Loucy (cell line): Measurements from ENCODE around the gene RSU1.
A peak's percentile ranks its signal among the peaks of the same experiment; 100 is the strongest.

Experiments
- H2AFZ ChIP-seq: fragments of 200-600 bp; sonication (generic); 2 replicates; pipeline ENCODE4 v1.6.0; 2016; ENCODE audit warnings: antibody characterized with exemption, mild to moderate bottlenecking, low read length, moderate library complexity
- H3F3A ChIP-seq: fragments of 200-600 bp; 2 replicates; pipeline ENCODE4 v1.6.0; 2016; ENCODE audit warnings: antibody characterized with exemption, low read depth, mild to moderate bottlenecking
- H3K27me3 ChIP-seq: fragments of 200-600 bp; sonication (generic); 2 replicates; pipeline ENCODE4 v1.6.1; 2014; ENCODE audit warnings: low read length, mild to moderate bottlenecking; ENCODE audit not compliant: insufficient read depth, poor library complexity, severe bottlenecking
- H3K36me3 ChIP-seq: fragments of 200-600 bp; sonication (generic); 2 replicates; pipeline ENCODE4 v1.6.1; 2016; ENCODE audit warnings: low read length; ENCODE audit not compliant: insufficient read depth
- H3K4me1 ChIP-seq: fragments of 200-600 bp; sonication (generic); 2 replicates; pipeline ENCODE4 v1.5.1; 2014; ENCODE audit warnings: low read length, mild to moderate bottlenecking; ENCODE audit not compliant: insufficient read depth, poor library complexity, severe bottlenecking
- H3K4me2 ChIP-seq: fragments of 200-600 bp; sonication (generic); 2 replicates; pipeline ENCODE4 v1.6.0; 2014; ENCODE audit warnings: antibody characterized with exemption, low read length, low read depth, mild to moderate bottlenecking; ENCODE audit not compliant: poor library complexity, severe bottlenecking
- H3K4me3 ChIP-seq: fragments of 200-600 bp; sonication (generic); 2 replicates; pipeline ENCODE4 v1.5.1; 2014; ENCODE audit warnings: low read length, mild to moderate bottlenecking, mixed read lengths; ENCODE audit not compliant: poor library complexity, severe bottlenecking
- H3K79me2 ChIP-seq: fragments of 200-600 bp; sonication (generic); 2 replicates; pipeline ENCODE4 v1.6.1; 2014; ENCODE audit warnings: low read length; ENCODE audit not compliant: insufficient read depth
- H3K9ac ChIP-seq: fragments of 200-600 bp; sonication (generic); 2 replicates; pipeline ENCODE4 v1.6.0; 2014; ENCODE audit warnings: mild to moderate bottlenecking, low read depth, low read length, moderate library complexity; ENCODE audit not compliant: poor library complexity, severe bottlenecking
- H3K9me2 ChIP-seq: fragments of 200-600 bp; sonication (generic); replicated peaks from 2 replicates; pipeline ENCODE4 v1.6.1; 2016; ENCODE audit warnings: low read depth, low read length, mixed read lengths
- H3K9me3 ChIP-seq: fragments of 200-600 bp; sonication (generic); 2 replicates; pipeline ENCODE4 v1.6.1; 2014; ENCODE audit warnings: mild to moderate bottlenecking, antibody characterized with exemption, low read length, low read depth; ENCODE audit not compliant: insufficient read depth
- H4K20me1 ChIP-seq: fragments of 200-600 bp; sonication (generic); 2 replicates; pipeline ENCODE4 v1.6.0; 2014; ENCODE audit warnings: antibody characterized with exemption, low read length, mild to moderate bottlenecking; ENCODE audit not compliant: insufficient read depth, poor library complexity, severe bottlenecking
- CTCF ChIP-seq: fragments of 200-600 bp; sonication (generic); conservative IDR thresholded peaks from 2 replicates; pipeline ENCODE4 v1.5.1; 2014; ENCODE audit warnings: mild to moderate bottlenecking, antibody characterized with exemption, low read length
- EZH2phosphoT487 ChIP-seq: fragments of 200-600 bp; IDR thresholded peaks from 2 replicates; pipeline ENCODE4 v1.6.1; 2018; ENCODE audit warnings: antibody characterized with exemption, mild to moderate bottlenecking, moderate library complexity, borderline replicate concordance

The RSU1 gene

GRCh38 chr10:16817125-16818019 lies at the start of gene RSU1:
RSU1 (minus strand) TSS chr10:16817424; CDS start chr10:16817081, 343 bp downstream.
- H4K20me1 ChIP-seq, result no peaks in the 10 kb centered on the region
- H3K4me3 ChIP-seq, result peak within 1 kb of the TSS; percentile 96
- H3K36me3 ChIP-seq, result no peaks in the 10 kb centered on the region
- H3K9me2 ChIP-seq, result no peaks in the 10 kb centered on the region
- H3K79me2 ChIP-seq, result peaks cover 27% of the 10 kb centered on the region
- no peaks in the 10 kb centered on the region for H3F3A ChIP-seq
- peak within 1 kb of the TSS; percentile 97 for H3K4me2 ChIP-seq
- H3K27me3 ChIP-seq, result peaks cover 7% of the 10 kb centered on the region
- H3K4me1 ChIP-seq, result peaks cover 38% of the 10 kb centered on the region
- TF ChIP-seq EZH2phosphoT487 (no peak), CTCF (no peak)
- peak within 1 kb of the TSS; percentile 89 for H2AFZ ChIP-seq
- H3K9me3 ChIP-seq, result peaks cover 4% of the 10 kb centered on the region; the same call in 1 of the 2 replicates
- H3K9ac ChIP-seq, result peak within 1 kb of the TSS; percentile 85

DNA sequence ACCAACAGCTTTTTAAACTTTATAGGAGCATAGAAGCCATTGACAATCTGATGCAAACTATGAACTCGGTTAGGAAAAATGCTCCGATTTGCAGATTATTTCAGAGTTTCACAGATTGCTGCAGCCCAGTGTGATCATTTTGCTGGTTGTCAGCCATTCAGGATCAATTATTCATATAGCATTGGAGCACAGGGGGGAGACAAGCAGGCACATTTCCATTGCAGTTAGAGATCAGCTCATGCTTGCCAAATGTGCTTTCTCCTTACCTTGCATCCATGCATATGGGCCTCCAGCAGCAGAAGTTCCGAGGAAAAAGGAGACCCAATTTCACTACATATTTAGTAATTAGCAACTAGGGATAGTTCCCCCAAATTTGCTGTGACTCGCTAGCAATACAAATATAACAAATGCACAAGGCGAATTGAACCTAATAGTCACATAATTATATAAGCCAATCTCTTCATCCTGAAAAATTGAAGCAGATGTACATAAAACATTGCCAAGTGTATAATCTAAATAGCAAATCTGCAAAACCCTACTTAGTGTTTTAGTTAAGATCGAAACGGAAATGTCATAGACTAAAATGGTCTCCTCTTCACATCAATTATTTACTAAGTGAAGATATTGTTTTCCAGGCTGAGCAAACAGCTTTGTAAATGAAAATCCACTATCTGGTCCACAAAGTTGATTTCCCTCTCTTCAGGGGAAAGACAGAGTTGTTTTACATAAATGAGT lies 49.5 kb upstream of the RSU1 start:
- no peaks in the 10 kb centered on the region for H3F3A ChIP-seq

GRCh38 chr10:16865766-16866165 lies 48.5 kb upstream of the RSU1 start:
- Histone ChIP-seq H3K9ac (no peak overlapping the region), H3K9me2 (no peaks in the 10 kb centered on the region), H3K27me3 (no peaks in the 10 kb centered on the region), H3F3A (no peaks in the 10 kb centered on the region), H3K4me1 (no peaks in the 10 kb centered on the region), H3K9me3 (no peaks in the 10 kb centered on the region), H3K36me3 (no peaks in the 10 kb centered on the region), H3K4me2 (no peak overlapping the region), H3K4me3 (no peak overlapping the region), H4K20me1 (no peaks in the 10 kb centered on the region), H3K79me2 (no peaks in the 10 kb centered on the region), H2AFZ (no peak overlapping the region)
- TF ChIP-seq CTCF, result no peak
- TF ChIP-seq EZH2phosphoT487, result no peak

More for the DNA sequence above, 49.5 kb upstream of the RSU1 start:
- Histone ChIP-seq H3K9me3 (no peaks in the 10 kb centered on the region), H3K4me1 (no peaks in the 10 kb centered on the region), H4K20me1 (no peaks in the 10 kb centered on the region), H3K9ac (no peak overlapping the region), H3K9me2 (no peaks in the 10 kb centered on the region), H3K4me3 (no peak overlapping the region), H3K4me2 (no peak overlapping the region), H3K27me3 (no peaks in the 10 kb centered on the region), H3K79me2 (no peaks in the 10 kb centered on the region), H2AFZ (no peak overlapping the region; the same call in 1 of the 2 replicates), H3K36me3 (no peaks in the 10 kb centered on the region)
- TF ChIP-seq EZH2phosphoT487, result no peak
- no peak for TF ChIP-seq CTCF
